ENCODE results near the gene BRAP.
"Not testable (repeated sequence)": the region's sequence is repeated elsewhere in the genome, so short reads cannot be mapped to it uniquely, and the experiment has no call there.

BRAP gene

GRCh38 chr12:111720457-111720856, 34.7 kb upstream of the BRAP start:
- TF ChIP-seq CTCF (IDR thresholded peaks at IDR 0.05; ENCODE audit: insufficient read depth, low read length, missing control alignments): no peak
- no peak for DNase-seq (ENCODE audit: low read depth, low spot score)
- ChIA-PET CTCF (interaction anchor here (1.0 kb wide), 2 partner anchors 8 to 29 kb away, joined by 3 read pairs; no protein-coding TSS in a partner anchor), POLR2A (no interaction called here)
- no peak overlapping the region for H3K4me3 ChIP-seq (ENCODE audit: low read depth, low read length)

- CTCF ChIA-PET; DNase-seq (ENCODE audit: low read depth, low spot score); H3K4me3 ChIP-seq (ENCODE audit: low read depth, low read length); POLR2A ChIA-PET: not testable (repeated sequence)
Observed at GRCh38 chr12:111719316-111719715, 33.6 kb upstream of the BRAP start.

- no peak for DNase-seq (ENCODE audit: low read depth, low spot score)
- no peak overlapping the region for H3K4me3 ChIP-seq (ENCODE audit: low read depth, low read length)
- ChIA-PET POLR2A (no interaction called here), CTCF (interaction anchor here (0.6 to 0.9 kb wide), 2 partner anchors 96 to 98 kb away, joined by 3 read pairs; no protein-coding TSS in a partner anchor)
- no peak for TF ChIP-seq CTCF (IDR thresholded peaks at IDR 0.05; ENCODE audit: insufficient read depth, low read length, missing control alignments)
Observed at GRCh38 chr12:111715279-111715678, 29.5 kb upstream of the BRAP start.

- no peak for TF ChIP-seq CTCF (IDR thresholded peaks at IDR 0.05; ENCODE audit: insufficient read depth, low read length, missing control alignments)
- CTCF ChIA-PET: interaction anchor here (0.9 to 1.0 kb wide), 2 partner anchors 13 to 309 kb away, joined by 3 read pairs; no protein-coding TSS in a partner anchor
Observed at GRCh38 chr12:111706145-111706544, 20.4 kb upstream of the BRAP start.

GRCh38 chr12:111705672-111706071, 19.9 kb upstream of the BRAP start:
- POLR2A ChIA-PET: no interaction called here
- TF ChIP-seq CTCF (IDR thresholded peaks at IDR 0.05; ENCODE audit: insufficient read depth, low read length, missing control alignments): no peak
- no peak for DNase-seq (ENCODE audit: low read depth, low spot score)
- no peak overlapping the region for H3K4me3 ChIP-seq (ENCODE audit: low read depth, low read length)
- CTCF ChIA-PET: interaction anchor here (0.9 kb wide), 2 partner anchors 13 to 107 kb away, joined by 3 read pairs; no protein-coding TSS in a partner anchor

More at GRCh38 chr12:111706145-111706544, 20.4 kb upstream of the BRAP start:
- H3K4me3 ChIP-seq (ENCODE audit: low read depth, low read length): no peak overlapping the region
- POLR2A ChIA-PET: no interaction called here
- DNase-seq (ENCODE audit: low read depth, low spot score): no peak

- no peak for TF ChIP-seq CTCF (IDR thresholded peaks at IDR 0.05; ENCODE audit: insufficient read depth, low read length, missing control alignments)
- ChIA-PET POLR2A (no interaction called here), CTCF (interaction anchor here (1.6 kb wide), 1 partner anchor 113 kb away, joined by 4 read pairs; no protein-coding TSS in a partner anchor)
- H3K4me3 ChIP-seq (ENCODE audit: low read depth, low read length): no peak overlapping the region
- no peak for DNase-seq (ENCODE audit: low read depth, low spot score)
Observed at GRCh38 chr12:111699962-111700361, 14.2 kb upstream of the BRAP start.

- ChIA-PET POLR2A (interaction anchor here (1.3 kb wide), 1 partner anchor 8 kb away, joined by 3 read pairs; the partner anchor contains the start of genes ACAD10 and BRAP), CTCF (interaction anchor here (1.3 to 1.9 kb wide), 3 partner anchors 9 to 119 kb away, joined by 3 to 6 read pairs (median 4); no protein-coding TSS in a partner anchor)
- DNase-seq (ENCODE audit: low read depth, low spot score): no peak
- TF ChIP-seq CTCF (IDR thresholded peaks at IDR 0.05; ENCODE audit: insufficient read depth, low read length, missing control alignments): no peak
- no peak overlapping the region for H3K4me3 ChIP-seq (ENCODE audit: low read depth, low read length)
Observed at GRCh38 chr12:111693818-111694217, 8.1 kb upstream of the BRAP start.

Measured in AG04449 (cell line).